ENCODE results near the gene HS3ST1. TPM values are rescaled to one million over a fixed set of nuclear protein-coding genes. Genes with fewer than 3 reads are reported as not detected.

HS3ST1 gene
- not detected for total RNA-seq
- under 1 TPM in 1 of 4 donors, not detected in 3; 0.08 TPM for polyA plus RNA-seq

DNA sequence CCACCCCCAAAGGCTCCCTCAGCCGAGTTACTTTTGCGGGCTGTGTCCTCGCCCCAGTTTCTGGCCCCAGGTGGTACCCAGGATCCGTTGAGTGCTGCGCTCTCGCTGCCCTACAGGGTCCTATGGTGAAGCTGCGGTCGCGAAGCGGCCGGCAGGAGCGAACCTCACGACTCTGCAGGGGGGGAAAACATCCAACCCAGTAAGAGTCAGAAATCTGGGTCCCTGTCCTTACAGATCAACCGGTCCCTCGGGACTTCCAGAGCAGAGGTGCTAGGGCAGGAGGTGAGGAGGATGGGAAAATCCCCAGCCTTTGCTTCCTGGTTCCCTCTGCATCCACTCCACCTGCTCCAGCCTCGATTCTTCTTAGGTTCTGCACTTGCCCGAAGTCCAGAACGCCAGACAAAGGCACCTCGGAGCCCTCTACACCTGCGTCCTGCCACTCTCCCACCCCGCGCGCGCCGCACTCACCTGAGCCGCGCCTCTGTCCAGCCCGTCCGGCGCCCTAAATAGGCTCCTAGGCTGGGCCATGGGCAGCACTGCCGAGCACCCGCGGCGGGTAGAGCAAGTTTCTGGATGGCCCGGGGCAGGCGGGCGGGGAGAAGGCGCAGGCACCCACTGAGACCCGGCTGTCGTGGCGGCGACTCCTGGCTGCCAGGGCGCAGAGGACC is at the start of gene HS3ST1:
Gene HS3ST1 (minus strand): TSS at position 664 of the 668 bp plus-strand sequence. CDS start 28,889 bp downstream, outside the sequence.
- Mint-ChIP-seq H3K4me1 (peaks cover 0 to 18% (median 7%) of the 10 kb centered on the region in 4 donors), H3K4me3 (peak within 1 kb of the TSS; percentile 69 to 81 (median 74)), H3K36me3 (no peaks in the 10 kb centered on the region), H3K9me3 (no peaks in the 10 kb centered on the region), H3K27ac (peak within 1 kb of the TSS in 1 of 3 donors; percentile 48), H3K27me3 (peaks cover 59% of the 10 kb centered on the region)
- H3K27me3 ChIP-seq (ENCODE audit: control insufficient read depth, insufficient read depth, low read length): peaks cover 7% of the 10 kb centered on the region
- DNase-seq (no peak), ATAC-seq (ENCODE audit: low read depth in 2 of 2) (no peak)
- H3K36me3 ChIP-seq (ENCODE audit: control insufficient read depth, insufficient read depth, low read length): no peaks in the 10 kb centered on the region
- H3K4me1 ChIP-seq (ENCODE audit: control insufficient read depth, insufficient read depth, low read length, poor library complexity, severe bottlenecking): peaks cover 20% of the 10 kb centered on the region
- H3K27ac ChIP-seq (ENCODE audit: insufficient read depth, low read length, poor library complexity, severe bottlenecking): no peak within 1 kb of the TSS
- H3K9me3 ChIP-seq (ENCODE audit: control insufficient read depth in 2 of 2, low read length in 2 of 2): no peaks in the 10 kb centered on the region
- peak within 1 kb of the TSS; percentile 35 for H3K4me3 ChIP-seq (ENCODE audit: low read depth, low read length)

DNA sequence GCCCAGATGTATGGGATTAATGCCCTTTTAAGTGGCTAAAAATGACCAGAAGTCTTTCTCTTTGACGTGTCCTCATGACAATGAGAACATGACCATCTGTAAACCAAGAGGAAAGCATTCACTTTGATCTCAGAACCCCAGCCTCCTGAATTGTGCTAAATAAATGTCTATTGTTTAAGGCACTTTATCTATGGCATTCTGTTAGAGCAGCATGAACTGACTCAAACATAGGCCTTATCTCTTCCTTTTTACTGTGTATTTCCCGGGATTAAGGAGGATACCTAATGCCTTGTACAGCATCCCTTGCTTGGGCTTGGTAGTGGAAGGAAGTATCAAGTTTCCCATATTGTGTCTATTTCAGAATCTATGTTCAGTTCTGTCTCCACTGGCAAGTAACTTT is 47.2 kb upstream of the HS3ST1 start:
- no peaks in the 10 kb centered on the region for H3K36me3 ChIP-seq (ENCODE audit: control insufficient read depth, insufficient read depth, low read length)
- Mint-ChIP-seq H3K4me3 (no peak overlapping the region), H3K9me3 (peaks cover 0 to 6% (median 0%) of the 10 kb centered on the region in 7 donors), H3K36me3 (no peaks in the 10 kb centered on the region), H3K27me3 (no peaks in the 10 kb centered on the region), H3K4me1 (peaks cover 7 to 19% (median 14%) of the 10 kb centered on the region in 4 donors), H3K27ac (no peak overlapping the region)
- H3K4me3 ChIP-seq (ENCODE audit: low read depth, low read length): no peak overlapping the region
- H3K9me3 ChIP-seq (ENCODE audit: control insufficient read depth in 2 of 2, low read length in 2 of 2): no peaks in the 10 kb centered on the region
- H3K27me3 ChIP-seq (ENCODE audit: control insufficient read depth, insufficient read depth, low read length): no peaks in the 10 kb centered on the region
- DNase-seq: no peak
- no peak overlapping the region for H3K27ac ChIP-seq (ENCODE audit: insufficient read depth, low read length, poor library complexity, severe bottlenecking)
- H3K4me1 ChIP-seq (ENCODE audit: control insufficient read depth, insufficient read depth, low read length, poor library complexity, severe bottlenecking): peaks cover 19% of the 10 kb centered on the region
- no peak for ATAC-seq (ENCODE audit: low read depth in 2 of 2)

DNA sequence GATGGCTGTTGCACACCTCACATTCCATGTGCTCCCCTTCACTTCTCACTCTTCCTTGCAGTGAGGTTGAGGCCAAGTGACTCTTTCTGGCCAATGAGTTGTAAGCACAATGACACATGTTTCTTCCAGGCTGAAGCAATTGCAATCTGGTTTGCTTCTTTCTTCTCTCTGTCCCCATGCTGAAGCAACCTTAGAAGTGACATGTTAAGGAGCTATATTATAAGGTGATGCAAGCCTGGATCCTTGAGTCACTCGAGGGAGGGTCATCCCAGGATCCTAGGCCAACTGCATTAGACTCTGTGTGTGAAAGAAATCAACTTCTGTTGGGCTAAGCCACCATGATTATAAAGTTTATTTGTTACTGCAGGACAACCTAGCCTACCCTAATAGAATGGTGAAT is 45.5 kb upstream of the HS3ST1 start:
- no peak overlapping the region for H3K4me3 ChIP-seq (ENCODE audit: low read depth, low read length)
- Mint-ChIP-seq H3K9me3 (peaks cover 0 to 6% (median 0%) of the 10 kb centered on the region in 7 donors), H3K27ac (no peak overlapping the region), H3K36me3 (no peaks in the 10 kb centered on the region), H3K4me1 (peaks cover 19 to 36% (median 26%) of the 10 kb centered on the region in 4 donors), H3K27me3 (no peaks in the 10 kb centered on the region), H3K4me3 (peak overlapping the region in 1 of 4 donors; percentile 8)
- H3K9me3 ChIP-seq (ENCODE audit: control insufficient read depth in 2 of 2, low read length in 2 of 2): no peaks in the 10 kb centered on the region
- H3K27ac ChIP-seq (ENCODE audit: insufficient read depth, low read length, poor library complexity, severe bottlenecking): no peak overlapping the region
- no peaks in the 10 kb centered on the region for H3K36me3 ChIP-seq (ENCODE audit: control insufficient read depth, insufficient read depth, low read length)
- ATAC-seq (ENCODE audit: low read depth in 2 of 2) (no peak), DNase-seq (no peak)
- no peaks in the 10 kb centered on the region for H3K27me3 ChIP-seq (ENCODE audit: control insufficient read depth, insufficient read depth, low read length)
- H3K4me1 ChIP-seq (ENCODE audit: control insufficient read depth, insufficient read depth, low read length, poor library complexity, severe bottlenecking): peaks cover 20% of the 10 kb centered on the region

DNA sequence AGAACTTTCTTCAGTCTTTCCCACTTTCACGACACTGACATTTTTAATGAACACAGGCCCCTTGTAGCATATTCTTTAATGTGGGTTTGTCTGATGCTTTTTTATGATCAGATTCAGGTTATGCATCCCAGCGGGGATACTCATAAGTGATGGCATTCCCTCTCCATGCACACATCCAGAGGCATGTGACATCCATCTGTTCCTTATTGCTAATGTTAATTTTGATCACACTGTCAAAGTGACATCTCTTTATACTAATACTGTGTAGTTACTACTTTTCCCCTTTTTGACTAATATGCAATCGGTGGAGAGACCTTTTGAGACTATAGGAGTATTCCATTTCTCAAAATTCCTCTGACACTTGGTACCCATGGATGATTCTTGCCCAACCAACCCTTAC is 43.8 kb upstream of the HS3ST1 start:
- H3K27me3 Mint-ChIP-seq: no peaks in the 10 kb centered on the region
- Histone ChIP-seq H3K4me1 (ENCODE audit: control insufficient read depth, insufficient read depth, low read length, poor library complexity, severe bottlenecking) (peaks cover 24% of the 10 kb centered on the region), H3K4me3 (ENCODE audit: low read depth, low read length) (peak overlapping the region; percentile 91), H3K27ac (ENCODE audit: insufficient read depth, low read length, poor library complexity, severe bottlenecking) (peak overlapping the region; percentile 83), H3K27me3 (ENCODE audit: control insufficient read depth, insufficient read depth, low read length) (no peaks in the 10 kb centered on the region), H3K9me3 (ENCODE audit: control insufficient read depth in 2 of 2, low read length in 2 of 2) (no peaks in the 10 kb centered on the region), H3K36me3 (ENCODE audit: control insufficient read depth, insufficient read depth, low read length) (no peaks in the 10 kb centered on the region)
- no peaks in the 10 kb centered on the region for H3K36me3 Mint-ChIP-seq
- ATAC-seq (ENCODE audit: low read depth in 2 of 2) (no peak), DNase-seq (no peak)
- peak overlapping the region; percentile 88 to 95 (median 90) for H3K27ac Mint-ChIP-seq
- peak overlapping the region; percentile 18 to 82 (median 44) for H3K4me3 Mint-ChIP-seq
- H3K4me1 Mint-ChIP-seq: peaks cover 21 to 45% (median 28%) of the 10 kb centered on the region in 4 donors
- H3K9me3 Mint-ChIP-seq: peaks cover 0 to 4% (median 0%) of the 10 kb centered on the region in 7 donors

DNA sequence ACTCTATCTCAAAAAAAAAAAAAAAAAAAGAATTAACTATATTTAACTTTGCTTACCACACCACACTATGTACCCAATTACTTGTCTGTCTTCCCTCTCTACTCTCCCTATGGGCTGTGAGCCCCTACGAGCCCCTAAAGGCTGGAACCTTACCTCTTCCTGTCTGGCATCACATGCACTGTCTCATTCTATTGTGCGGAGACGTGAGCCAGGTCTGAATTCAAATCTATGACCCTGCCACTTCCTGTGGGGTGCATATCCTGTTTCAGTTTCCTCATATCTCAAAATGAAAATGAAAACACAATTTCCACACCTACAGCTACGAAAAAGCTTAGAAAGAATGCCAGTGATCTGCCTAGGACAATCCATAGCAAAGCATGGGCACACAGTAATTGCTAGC is 42.9 kb upstream of the HS3ST1 start:
- peak overlapping the region; percentile 95 to 100 (median 95) for H3K27ac Mint-ChIP-seq
- H3K9me3 Mint-ChIP-seq: peaks cover 0 to 4% (median 0%) of the 10 kb centered on the region in 7 donors
- Histone ChIP-seq H3K9me3 (ENCODE audit: control insufficient read depth in 2 of 2, low read length in 2 of 2) (no peaks in the 10 kb centered on the region), H3K27ac (ENCODE audit: insufficient read depth, low read length, poor library complexity, severe bottlenecking) (peak overlapping the region; percentile 83), H3K4me1 (ENCODE audit: control insufficient read depth, insufficient read depth, low read length, poor library complexity, severe bottlenecking) (peaks cover 24% of the 10 kb centered on the region), H3K36me3 (ENCODE audit: control insufficient read depth, insufficient read depth, low read length) (no peaks in the 10 kb centered on the region), H3K4me3 (ENCODE audit: low read depth, low read length) (peak overlapping the region; percentile 91), H3K27me3 (ENCODE audit: control insufficient read depth, insufficient read depth, low read length) (no peaks in the 10 kb centered on the region)
- H3K4me3 Mint-ChIP-seq: peak overlapping the region; percentile 80 to 94 (median 92)
- no peaks in the 10 kb centered on the region for H3K36me3 Mint-ChIP-seq
- no peaks in the 10 kb centered on the region for H3K27me3 Mint-ChIP-seq
- ATAC-seq (ENCODE audit: low read depth in 2 of 2) (peak; percentile 95 to 96), DNase-seq (peak; percentile 40 to 91 (median 78))
- H3K4me1 Mint-ChIP-seq: peaks cover 21 to 50% (median 30%) of the 10 kb centered on the region in 4 donors

DNA sequence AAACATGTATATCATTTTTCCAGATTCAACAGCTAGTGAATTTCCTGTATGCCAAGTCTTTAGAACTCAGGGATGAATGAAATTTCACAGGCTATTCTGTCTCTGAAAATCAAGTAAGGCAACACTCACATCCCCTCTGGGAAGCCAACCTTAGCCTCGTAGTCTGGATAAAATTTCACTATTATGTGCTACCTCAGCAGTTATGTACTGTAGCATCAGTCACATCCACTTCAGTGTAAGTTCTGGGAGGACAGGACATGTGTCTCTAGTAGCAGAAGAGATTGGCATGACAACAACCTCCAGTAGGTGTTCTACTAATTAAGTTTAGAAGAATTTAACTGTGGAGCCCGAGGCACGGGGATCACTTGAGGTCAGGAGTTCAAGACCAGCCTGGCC is 42.4 kb upstream of the HS3ST1 start:
- peaks cover 21 to 50% (median 30%) of the 10 kb centered on the region in 4 donors for H3K4me1 Mint-ChIP-seq

DNA sequence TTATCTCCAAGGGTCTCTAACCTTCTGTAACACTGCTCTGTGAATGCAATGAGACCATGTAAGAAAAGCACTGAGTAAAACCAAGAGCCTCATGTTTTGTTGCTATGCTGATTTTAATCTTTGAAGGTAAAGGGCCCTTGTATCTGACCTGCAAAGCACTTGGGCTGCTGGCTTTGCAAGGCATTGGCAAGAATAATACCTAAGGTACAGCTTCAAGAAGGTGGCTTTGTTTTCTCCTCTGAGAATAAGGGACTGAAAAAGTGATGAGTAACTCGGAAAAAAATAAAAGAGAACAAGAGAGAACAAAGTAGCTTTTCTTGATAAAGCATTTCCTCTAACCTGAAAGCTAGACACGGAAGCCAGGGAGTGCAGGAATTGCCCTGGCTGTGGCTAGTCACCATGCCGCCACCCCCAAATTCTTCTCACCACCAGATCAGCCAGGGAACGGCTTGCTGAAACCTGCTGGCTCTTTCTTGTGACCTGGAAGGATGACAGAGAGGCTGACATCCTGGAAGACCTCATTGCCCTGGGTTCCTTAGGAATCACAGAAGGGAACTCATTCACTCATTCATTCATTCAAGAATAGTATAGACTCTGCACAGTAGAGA is 41.8 kb upstream of the HS3ST1 start:
- H3K9me3 Mint-ChIP-seq: peaks cover 0 to 3% (median 0%) of the 10 kb centered on the region in 7 donors

More for the DNA sequence above, 42.4 kb upstream of the HS3ST1 start:
- H3K4me1 ChIP-seq (ENCODE audit: control insufficient read depth, insufficient read depth, low read length, poor library complexity, severe bottlenecking): peaks cover 24% of the 10 kb centered on the region
- H3K27ac ChIP-seq (ENCODE audit: insufficient read depth, low read length, poor library complexity, severe bottlenecking): peak overlapping the region; percentile 83
- peaks cover 0 to 3% (median 0%) of the 10 kb centered on the region in 7 donors for H3K9me3 Mint-ChIP-seq
- H3K36me3 ChIP-seq (ENCODE audit: control insufficient read depth, insufficient read depth, low read length): no peaks in the 10 kb centered on the region
- DNase-seq: no peak
- H3K9me3 ChIP-seq (ENCODE audit: control insufficient read depth in 2 of 2, low read length in 2 of 2): no peaks in the 10 kb centered on the region
- peak overlapping the region; percentile 91 for H3K4me3 ChIP-seq (ENCODE audit: low read depth, low read length)
- H3K4me3 Mint-ChIP-seq: peak overlapping the region; percentile 80 to 94 (median 88)
- no peaks in the 10 kb centered on the region for H3K27me3 ChIP-seq (ENCODE audit: control insufficient read depth, insufficient read depth, low read length)
- no peak for ATAC-seq (ENCODE audit: low read depth in 2 of 2)
- H3K27ac Mint-ChIP-seq: peak overlapping the region; percentile 95 to 100 (median 95)
- H3K27me3 Mint-ChIP-seq: no peaks in the 10 kb centered on the region
- no peaks in the 10 kb centered on the region for H3K36me3 Mint-ChIP-seq

More for the DNA sequence above, 41.8 kb upstream of the HS3ST1 start:
- DNase-seq: no peak
- peaks cover 24% of the 10 kb centered on the region for H3K4me1 ChIP-seq (ENCODE audit: control insufficient read depth, insufficient read depth, low read length, poor library complexity, severe bottlenecking)
- peak overlapping the region; percentile 91 for H3K4me3 ChIP-seq (ENCODE audit: low read depth, low read length)
- H3K36me3 ChIP-seq (ENCODE audit: control insufficient read depth, insufficient read depth, low read length): no peaks in the 10 kb centered on the region
- no peaks in the 10 kb centered on the region for H3K9me3 ChIP-seq (ENCODE audit: control insufficient read depth in 2 of 2, low read length in 2 of 2)
- Mint-ChIP-seq H3K4me1 (peaks cover 21 to 50% (median 30%) of the 10 kb centered on the region in 4 donors), H3K4me3 (peak overlapping the region; percentile 66 to 93 (median 82)), H3K36me3 (no peaks in the 10 kb centered on the region), H3K27me3 (no peaks in the 10 kb centered on the region), H3K27ac (peak overlapping the region; percentile 95 to 100 (median 95))
- H3K27ac ChIP-seq (ENCODE audit: insufficient read depth, low read length, poor library complexity, severe bottlenecking): peak overlapping the region; percentile 83
- H3K27me3 ChIP-seq (ENCODE audit: control insufficient read depth, insufficient read depth, low read length): no peaks in the 10 kb centered on the region
- peak in 1 of 2 donors; percentile 2 for ATAC-seq (ENCODE audit: low read depth in 2 of 2)
